MM.1S (cell line): ENCODE data around the gene PRDM11.

Source experiments
- DNase-seq: peaks from one replicate; pipeline ENCODE4 v3.0.0-alpha.2; 2015
- H2AFZ ChIP-seq: fragments of 300-600 bp; sonication (generic); 2 replicates; pipeline ENCODE4 v1.6.0; 2016; ENCODE audit warnings: antibody characterized with exemption, low read length
- H3F3A ChIP-seq: fragments of 300-600 bp; sonication (generic); 2 replicates; pipeline ENCODE4 v1.6.1; 2016; ENCODE audit warnings: mild to moderate bottlenecking, antibody characterized with exemption, low read length, moderate library complexity, mixed read lengths; ENCODE audit not compliant: insufficient read depth
- H3K27ac ChIP-seq: fragments of 300-600 bp; sonication (generic); 2 replicates; pipeline ENCODE4 v1.5.1; 2016; ENCODE audit warnings: mild to moderate bottlenecking, low read length
- H3K27me3 ChIP-seq: fragments of 300-600 bp; sonication (generic); replicated peaks from 2 replicates; pipeline ENCODE4 v1.6.0; 2016; ENCODE audit warnings: low read length; ENCODE audit not compliant: insufficient read depth
- H3K36me3 ChIP-seq: fragments of 300-600 bp; sonication (generic); replicated peaks from 2 replicates; pipeline ENCODE4 v1.6.1; 2016; ENCODE audit warnings: mild to moderate bottlenecking, low read length, mixed read lengths; ENCODE audit not compliant: insufficient read depth
- H3K4me1 ChIP-seq: fragments of 300-600 bp; sonication (generic); 2 replicates; pipeline ENCODE4 v1.6.1; 2016; ENCODE audit warnings: low read length, mixed read lengths
- H3K4me2 ChIP-seq: fragments of 300-600 bp; sonication (generic); 2 replicates; pipeline ENCODE4 v1.6.0; 2016; ENCODE audit warnings: low read depth, low read length
- H3K4me3 ChIP-seq: fragments of 300-600 bp; sonication (generic); 2 replicates; pipeline ENCODE4 v1.5.1; 2016; ENCODE audit warnings: low read length, mixed read lengths
- H3K79me2 ChIP-seq: fragments of 300-600 bp; sonication (generic); 2 replicates; pipeline ENCODE4 v1.6.1; 2016; ENCODE audit warnings: mixed run types, low read length, mixed read lengths
- H3K9ac ChIP-seq: fragments of 300-600 bp; sonication (generic); 2 replicates; pipeline ENCODE4 v1.6.1; 2016; ENCODE audit warnings: low read length, mixed read lengths
- H3K9me2 ChIP-seq: fragments of 300-600 bp; sonication (generic); replicated peaks from 2 replicates; pipeline ENCODE4 v1.6.1; 2016; ENCODE audit warnings: mild to moderate bottlenecking, low read length, mixed read lengths; ENCODE audit not compliant: insufficient read depth
- H3K9me3 ChIP-seq: fragments of 300-600 bp; sonication (generic); replicated peaks from 2 replicates; pipeline ENCODE4 v1.6.1; 2016; ENCODE audit warnings: mild to moderate bottlenecking, low read length, mixed read lengths; ENCODE audit not compliant: insufficient read depth
- H4K20me1 ChIP-seq: fragments of 300-600 bp; sonication (generic); 2 replicates; pipeline ENCODE4 v1.6.1; 2016; ENCODE audit warnings: mild to moderate bottlenecking, low read length, moderate library complexity, mixed read lengths; ENCODE audit not compliant: insufficient read depth
- EZH2 ChIP-seq: fragments of 300-600 bp; sonication (generic); optimal IDR thresholded peaks from 2 replicates; pipeline ENCODE3; 2017; ENCODE audit warnings: low read depth, mild to moderate bottlenecking, antibody characterized with exemption, low read length, mixed read lengths
- EZH2phosphoT487 ChIP-seq: fragments of 300-600 bp; sonication (generic); IDR thresholded peaks from 2 replicates; pipeline ENCODE4 v1.6.1; 2018; ENCODE audit warnings: antibody characterized with exemption, low read length
- TF ChIP-seq, protein P1 (sequence below): fragments of 300-600 bp; sonication (generic); IDR thresholded peaks from 2 replicates; pipeline ENCODE4 v1.5.1; 2016; ENCODE audit warnings: antibody characterized with exemption, low read length, mixed read lengths

PRDM11 gene

GRCh38 chr11:45154276-45154675 is 7.8 kb downstream of the PRDM11 start:
- H3K27ac ChIP-seq: no peak overlapping the region
- H3K27me3 ChIP-seq: no peaks in the 10 kb centered on the region
- no peaks in the 10 kb centered on the region for H3K79me2 ChIP-seq
- H3K9ac ChIP-seq: no peak overlapping the region
- H3F3A ChIP-seq: no peaks in the 10 kb centered on the region
- H3K4me3 ChIP-seq: no peak overlapping the region
- H3K9me3 ChIP-seq: no peaks in the 10 kb centered on the region
- DNase-seq: no peak
- no peak overlapping the region for H2AFZ ChIP-seq
- H3K4me1 ChIP-seq: no peaks in the 10 kb centered on the region
- no peaks in the 10 kb centered on the region for H4K20me1 ChIP-seq
- H3K4me2 ChIP-seq: no peak overlapping the region
- no peak for TF ChIP-seq EZH2phosphoT487
- TF ChIP-seq EZH2: no peak
- TF ChIP-seq, protein P1, sequence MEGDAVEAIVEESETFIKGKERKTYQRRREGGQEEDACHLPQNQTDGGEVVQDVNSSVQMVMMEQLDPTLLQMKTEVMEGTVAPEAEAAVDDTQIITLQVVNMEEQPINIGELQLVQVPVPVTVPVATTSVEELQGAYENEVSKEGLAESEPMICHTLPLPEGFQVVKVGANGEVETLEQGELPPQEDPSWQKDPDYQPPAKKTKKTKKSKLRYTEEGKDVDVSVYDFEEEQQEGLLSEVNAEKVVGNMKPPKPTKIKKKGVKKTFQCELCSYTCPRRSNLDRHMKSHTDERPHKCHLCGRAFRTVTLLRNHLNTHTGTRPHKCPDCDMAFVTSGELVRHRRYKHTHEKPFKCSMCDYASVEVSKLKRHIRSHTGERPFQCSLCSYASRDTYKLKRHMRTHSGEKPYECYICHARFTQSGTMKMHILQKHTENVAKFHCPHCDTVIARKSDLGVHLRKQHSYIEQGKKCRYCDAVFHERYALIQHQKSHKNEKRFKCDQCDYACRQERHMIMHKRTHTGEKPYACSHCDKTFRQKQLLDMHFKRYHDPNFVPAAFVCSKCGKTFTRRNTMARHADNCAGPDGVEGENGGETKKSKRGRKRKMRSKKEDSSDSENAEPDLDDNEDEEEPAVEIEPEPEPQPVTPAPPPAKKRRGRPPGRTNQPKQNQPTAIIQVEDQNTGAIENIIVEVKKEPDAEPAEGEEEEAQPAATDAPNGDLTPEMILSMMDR: no peak
- H3K36me3 ChIP-seq: no peaks in the 10 kb centered on the region
- no peaks in the 10 kb centered on the region for H3K9me2 ChIP-seq

- Histone ChIP-seq H3K9me3 (no peaks in the 10 kb centered on the region), H3K4me2 (no peak overlapping the region), H3F3A (no peaks in the 10 kb centered on the region), H4K20me1 (no peaks in the 10 kb centered on the region), H3K9me2 (no peaks in the 10 kb centered on the region), H3K4me3 (no peak overlapping the region), H3K27ac (no peak overlapping the region), H2AFZ (no peak overlapping the region), H3K4me1 (no peaks in the 10 kb centered on the region), H3K27me3 (no peaks in the 10 kb centered on the region), H3K79me2 (no peaks in the 10 kb centered on the region), H3K9ac (no peak overlapping the region), H3K36me3 (no peaks in the 10 kb centered on the region)
- TF ChIP-seq, protein P1: no peak
- no peak for TF ChIP-seq EZH2
- TF ChIP-seq EZH2phosphoT487: no peak
- DNase-seq: no peak
Observed at GRCh38 chr11:45155058-45155551, 8.7 kb downstream of the PRDM11 start.

DNA sequence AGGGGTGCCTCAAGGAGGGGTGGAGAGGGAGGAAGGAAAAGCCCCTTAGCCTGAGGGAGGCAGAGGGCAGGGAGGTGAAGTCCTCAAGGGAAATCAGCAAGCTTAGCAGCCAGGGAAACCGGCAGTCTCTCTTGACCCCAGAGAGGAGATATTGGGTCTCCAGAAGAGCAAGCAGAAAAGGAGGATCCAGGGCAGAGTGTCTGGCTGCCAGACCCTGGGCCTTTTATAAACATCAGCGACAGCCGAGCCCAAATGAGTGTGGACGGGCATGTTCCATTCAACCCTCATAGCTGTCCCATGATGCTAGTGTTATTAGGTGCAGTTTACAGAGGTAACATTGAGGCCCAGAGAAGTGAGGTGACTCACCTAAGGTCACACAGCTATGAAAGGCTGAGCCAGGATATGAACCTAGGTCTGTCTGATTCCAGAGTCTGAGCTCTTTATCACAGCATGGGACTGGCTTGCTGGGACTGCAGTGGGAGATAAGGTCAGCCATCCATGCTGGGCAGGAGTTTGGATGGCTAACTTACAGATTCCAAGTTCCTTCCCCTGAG is 9.3 kb downstream of the PRDM11 start:
- Histone ChIP-seq H3K36me3 (no peaks in the 10 kb centered on the region), H3K79me2 (no peaks in the 10 kb centered on the region), H3F3A (no peaks in the 10 kb centered on the region), H4K20me1 (no peaks in the 10 kb centered on the region), H3K4me1 (no peaks in the 10 kb centered on the region), H3K4me3 (no peak overlapping the region), H3K27me3 (no peaks in the 10 kb centered on the region), H3K4me2 (no peak overlapping the region), H3K27ac (no peak overlapping the region), H3K9me3 (no peaks in the 10 kb centered on the region), H3K9me2 (no peaks in the 10 kb centered on the region), H3K9ac (no peak overlapping the region), H2AFZ (no peak overlapping the region)
- TF ChIP-seq EZH2phosphoT487: no peak
- TF ChIP-seq, protein P1: no peak
- DNase-seq: no peak
